ENCODE measurements around the gene KIR3DL2.
"Not testable (repeated sequence)": the region's sequence is repeated elsewhere in the genome, so short reads cannot be mapped to it uniquely, and the experiment has no call there.

Gene KIR3DL2

DNA sequence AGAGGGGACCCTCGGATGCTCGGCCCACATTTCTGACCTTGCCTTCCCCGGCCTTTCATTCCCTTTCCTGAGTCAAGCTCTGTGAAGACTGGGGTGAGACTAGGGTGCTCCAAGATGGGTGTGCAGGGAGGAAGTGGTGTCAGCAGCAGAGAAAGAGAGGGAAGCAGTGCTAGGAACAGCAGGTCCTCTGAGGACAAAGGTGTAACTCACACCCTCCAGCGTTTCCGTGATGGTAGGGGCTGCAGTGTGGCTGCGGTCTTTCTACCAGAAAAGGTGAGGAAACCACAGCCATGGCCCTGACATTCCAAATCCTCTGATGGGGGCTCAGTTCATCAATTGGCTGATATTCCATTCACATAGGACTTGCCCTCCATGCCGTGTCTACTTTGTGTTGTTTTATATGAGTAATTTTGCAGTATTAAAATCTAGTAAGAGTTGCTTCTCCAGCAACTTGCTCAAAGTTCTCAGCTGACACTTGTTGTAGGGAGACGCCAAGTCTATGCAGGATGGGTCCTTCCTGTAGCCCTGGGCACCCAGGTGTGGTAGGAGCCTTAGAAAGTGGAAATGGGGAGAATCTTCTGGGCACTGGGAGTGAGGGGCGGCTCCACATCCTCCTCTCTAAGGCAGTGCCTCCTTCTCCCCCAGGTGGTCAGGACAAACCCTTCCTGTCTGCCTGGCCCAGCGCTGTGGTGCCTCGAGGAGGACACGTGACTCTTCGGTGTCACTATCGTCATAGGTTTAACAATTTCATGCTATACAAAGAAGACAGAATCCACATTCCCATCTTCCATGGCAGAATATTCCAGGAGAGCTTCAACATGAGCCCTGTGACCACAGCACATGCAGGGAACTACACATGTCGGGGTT is 32.3 kb upstream of the KIR3DL2 start:
- no peak overlapping the region for H3K27ac ChIP-seq
- no peak for TF ChIP-seq CTCF (conservative IDR thresholded peaks at IDR 0.05)

DNA sequence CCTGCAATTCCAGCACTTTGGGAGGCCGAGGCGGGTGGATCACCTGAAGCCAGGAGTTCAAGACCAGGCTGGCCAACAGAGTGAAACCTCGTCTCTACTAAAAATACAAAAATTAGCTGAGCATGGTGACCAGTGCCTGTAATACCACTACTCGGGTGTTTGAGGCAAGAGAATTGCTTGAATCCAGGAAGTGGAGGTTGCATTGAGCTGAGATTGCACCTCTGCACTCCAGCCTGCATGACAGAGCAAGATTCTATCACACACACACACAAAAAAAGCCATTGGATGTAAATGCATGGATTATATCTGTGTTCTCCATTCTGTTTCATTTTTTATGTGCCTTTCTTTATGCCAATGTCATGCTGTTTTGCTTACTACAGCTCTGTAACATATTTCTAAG is 25.8 kb upstream of the KIR3DL2 start:
- H3K27ac ChIP-seq, result not testable (repeated sequence)

DNA sequence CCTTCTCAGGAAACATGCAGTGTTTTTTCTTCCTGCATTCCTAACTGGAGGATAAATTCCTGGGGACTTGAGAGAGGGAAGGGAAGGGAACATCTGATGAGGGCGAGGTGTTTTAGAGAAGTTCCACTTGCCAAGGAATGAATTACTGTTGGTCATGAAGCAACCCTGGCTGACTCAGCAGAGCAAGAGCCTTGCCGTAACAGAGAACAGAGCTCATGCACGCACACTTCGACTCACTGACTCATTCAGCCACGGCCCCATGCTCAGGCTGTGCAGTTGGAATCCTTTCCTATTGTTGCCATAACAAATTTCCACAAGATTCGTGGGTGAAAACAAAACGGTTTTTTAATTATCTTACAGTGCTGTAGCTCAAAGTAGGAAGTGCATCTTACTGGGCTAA is 24.9 kb upstream of the KIR3DL2 start:
- H3K27ac ChIP-seq, result not testable (repeated sequence)

DNA sequence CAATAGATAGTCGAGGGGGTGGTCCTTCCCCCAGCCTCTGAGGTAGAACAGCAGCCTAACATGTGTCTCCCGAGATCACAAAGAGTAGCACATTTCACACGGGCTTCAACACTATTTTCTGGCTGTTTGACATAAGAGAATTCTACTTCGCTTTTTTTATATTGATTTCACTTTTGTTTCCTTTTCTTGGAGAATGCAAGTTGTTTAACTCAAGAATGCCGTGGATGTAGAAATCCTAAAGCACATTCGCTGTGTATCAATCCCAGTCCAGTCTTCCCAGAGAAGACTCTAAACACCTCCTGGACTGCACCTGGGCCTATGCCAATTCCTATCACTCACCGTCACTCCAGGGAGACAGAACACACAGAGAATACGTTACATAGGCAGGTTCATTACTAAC is 22.2 kb upstream of the KIR3DL2 start:
- peak overlapping the region; percentile 26; the same call in 1 of the 2 replicates for H3K27ac ChIP-seq

- H3K27ac ChIP-seq, result not testable (repeated sequence)
Observed at GRCh38 chr19:54832496-54832895, 17.7 kb upstream of the KIR3DL2 start, which contains the start of gene KIR2DS4. TSS of gene KIR2DS4 (plus strand) at chr19:54832676.

DNA sequence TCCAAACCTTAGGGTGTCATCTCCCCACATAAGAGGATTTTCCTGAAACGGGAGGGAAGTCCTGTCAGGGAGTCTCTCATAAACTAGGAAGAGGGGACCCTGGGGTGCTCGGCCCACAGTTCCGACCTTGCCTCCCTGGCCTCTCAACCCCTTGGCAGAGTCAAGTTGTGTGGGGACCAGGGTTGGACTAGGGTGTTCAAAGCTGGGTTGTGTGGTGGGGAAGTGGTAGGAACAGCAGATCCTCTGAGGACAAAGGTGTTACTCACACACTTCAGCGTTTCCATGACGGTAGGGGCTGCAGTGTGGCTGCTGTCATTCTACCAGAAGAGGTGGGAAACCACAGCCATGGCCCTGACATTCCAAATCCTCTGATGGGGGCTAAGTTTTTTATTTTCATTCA is 15.1 kb upstream of the KIR3DL2 start:
- H3K27ac ChIP-seq, result not testable (repeated sequence)

DNA sequence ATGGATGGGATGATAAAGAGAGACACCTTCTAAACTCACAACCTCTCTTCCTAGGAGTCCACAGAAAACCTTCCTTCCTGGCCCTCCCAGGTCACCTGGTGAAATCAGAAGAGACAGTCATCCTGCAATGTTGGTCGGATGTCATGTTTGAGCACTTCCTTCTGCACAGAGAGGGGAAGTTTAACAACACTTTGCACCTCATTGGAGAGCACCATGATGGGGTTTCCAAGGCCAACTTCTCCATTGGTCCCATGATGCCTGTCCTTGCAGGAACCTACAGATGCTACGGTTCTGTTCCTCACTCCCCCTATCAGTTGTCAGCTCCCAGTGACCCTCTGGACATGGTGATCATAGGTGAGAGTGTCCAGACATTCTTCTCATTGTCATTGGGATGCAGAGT is 12.7 kb upstream of the KIR3DL2 start:
- not testable (repeated sequence) for H3K27ac ChIP-seq

- H3K27ac ChIP-seq, result not testable (repeated sequence)
Observed at GRCh38 chr19:54843171-54843570, 7.1 kb upstream of the KIR3DL2 start.

DNA sequence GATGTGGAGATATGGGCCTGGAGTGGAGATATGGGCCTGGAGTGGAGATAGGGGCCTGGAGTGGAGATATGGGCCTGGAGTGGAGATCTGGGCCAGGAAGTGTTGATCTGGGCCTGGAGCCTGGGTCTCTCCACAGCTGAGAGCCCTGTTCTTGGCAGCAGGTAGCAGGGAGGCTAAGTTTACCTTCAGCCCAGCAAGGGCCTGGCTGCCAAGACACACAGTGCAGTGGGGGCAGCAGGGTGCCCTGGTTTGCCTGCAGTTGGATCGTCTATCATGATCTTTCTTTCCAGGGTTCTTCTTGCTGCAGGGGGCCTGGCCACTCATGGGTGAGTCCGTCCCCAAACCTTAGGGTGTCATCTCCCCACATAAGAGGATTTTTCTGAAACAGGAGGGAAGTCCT is 687 bp downstream of the KIR3DL2 start:
- H3K27ac ChIP-seq, result no peak overlapping the region

DNA sequence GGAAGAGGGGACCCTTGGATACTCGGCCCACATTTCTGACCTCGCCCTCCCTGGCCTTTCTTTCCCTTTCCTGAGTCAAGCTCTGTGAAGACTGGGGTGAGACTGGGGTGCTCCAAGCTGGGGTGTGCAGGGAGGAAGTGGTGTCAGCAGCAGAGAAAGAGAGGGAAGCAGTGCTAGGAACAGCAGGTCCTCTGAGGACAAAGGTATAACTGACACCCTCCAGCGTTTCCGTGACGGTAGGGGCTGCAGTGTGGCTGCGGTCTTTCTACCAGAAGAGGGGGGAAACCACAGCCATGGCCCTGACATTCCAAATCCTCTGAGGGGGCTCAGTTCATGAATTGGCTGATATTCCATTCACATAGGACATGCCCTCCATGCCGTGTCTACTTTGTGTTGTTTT is 1.1 kb downstream of the KIR3DL2 start:
- no peak for TF ChIP-seq CTCF (conservative IDR thresholded peaks at IDR 0.05)
- no peak overlapping the region for H3K27ac ChIP-seq

More for the DNA sequence above, 687 bp downstream of the KIR3DL2 start:
- TF ChIP-seq CTCF (conservative IDR thresholded peaks at IDR 0.05), result no peak

DNA sequence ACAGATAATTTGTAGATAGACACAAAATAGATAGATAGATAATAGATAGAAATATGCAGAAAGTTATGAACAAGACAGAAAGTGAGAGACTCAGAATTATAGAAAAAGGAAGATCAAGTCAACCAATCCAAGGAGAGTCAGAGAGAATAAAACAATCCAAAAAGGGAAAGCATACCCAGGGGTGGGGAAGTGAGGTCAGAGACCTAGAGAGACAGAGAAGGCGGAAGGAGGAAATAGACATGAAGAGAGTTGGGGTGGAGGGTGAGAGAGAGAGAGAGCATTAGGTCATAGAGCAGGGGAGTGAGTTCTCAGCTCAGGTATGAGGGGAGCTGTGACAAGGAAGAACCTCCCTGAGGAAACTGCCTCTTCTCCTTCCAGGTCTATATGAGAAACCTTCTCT is 5.0 kb downstream of the KIR3DL2 start:
- not testable (repeated sequence) for H3K27ac ChIP-seq

DNA sequence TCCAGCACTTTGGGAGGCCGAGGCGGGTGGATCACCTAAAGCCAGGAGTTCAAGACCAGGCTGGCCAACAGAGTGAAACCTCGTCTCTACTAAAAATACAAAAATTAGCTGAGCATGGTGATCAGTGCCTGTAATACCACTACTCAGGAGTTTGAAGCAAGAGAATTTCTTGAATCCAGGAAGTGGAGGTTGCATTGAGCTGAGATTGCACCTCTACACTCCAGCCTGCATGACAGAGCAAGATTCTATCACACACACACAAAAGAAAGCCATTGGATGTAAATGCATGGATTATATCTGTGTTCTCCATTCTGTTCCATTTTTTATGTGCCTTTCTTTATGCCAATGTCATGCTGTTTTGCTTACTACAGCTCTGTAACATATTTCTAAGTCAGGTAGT is 8.2 kb downstream of the KIR3DL2 start:
- not testable (repeated sequence) for H3K27ac ChIP-seq

DNA sequence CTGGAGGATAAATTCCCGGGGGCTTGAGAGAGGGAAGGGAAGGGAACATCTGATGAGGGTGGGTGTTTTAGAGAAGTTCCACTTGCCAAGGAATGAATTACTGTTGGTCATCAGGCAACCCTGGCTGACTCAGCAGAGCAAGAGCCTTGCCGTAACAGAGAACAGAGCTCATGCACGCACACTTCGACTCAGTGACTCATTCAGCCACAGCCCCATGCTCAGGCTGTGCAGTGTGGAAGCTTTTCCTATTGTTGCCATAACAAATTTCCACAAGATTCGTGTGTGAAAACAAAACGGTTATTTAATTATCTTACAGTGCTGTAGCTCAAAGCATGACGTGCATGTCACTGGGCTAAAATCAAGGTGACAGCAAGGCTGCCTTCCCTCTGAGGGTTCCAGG is 9.2 kb downstream of the KIR3DL2 start:
- not testable (repeated sequence) for H3K27ac ChIP-seq

- H3K27ac ChIP-seq, result not testable (repeated sequence)
Observed at GRCh38 chr19:54863459-54863858, 13.2 kb downstream of the KIR3DL2 start.

All from VCaP (cell line).